Endothelial cell of umbilical vein (primary cell): ENCODE results near the gene PARD3B. TPM values are rescaled to one million over a fixed set of nuclear protein-coding genes. Genes with fewer than 3 reads are reported as not detected.

ENCODE experiments used
- BruUV-seq: library from RNA; stranded (reverse); fragments of 400-500 nt; replicated peaks from 2 replicates; lab custom pipeline; 2021; lab: Mats Ljungman, UMichigan
- CTCF ChIA-PET: fragments of 300-600, 350-600 bp; sonication (Branson Sonifier 250); formaldehyde crosslinking; loops from one replicate; lab custom pipeline; 2021; ENCODE audit warnings: antibody characterized with exemption, inconsistent platforms; lab: Charles Lee
- POLR2A ChIA-PET: fragments of 300-600, 350-600 bp; sonication (Branson Sonifier 250); formaldehyde crosslinking; loops from one replicate; lab custom pipeline; 2021; ENCODE audit warnings: antibody characterized with exemption, inconsistent platforms; lab: Charles Lee
- DNase-seq: peaks from one replicate; pipeline ENCODE4 v3.0.0-alpha.2; 2011; ENCODE audit warnings: low read depth, low spot score
- FAIRE-seq: peaks from 2 replicates; lab custom pipeline; 2011; peaks lifted over from hg19 to GRCh38; lab: Jason Lieb, UNC
- H2AFZ ChIP-seq: 2 replicates; pipeline ENCODE4 v1.6.0; 2012; ENCODE audit warnings: low read depth, low read length, control low read depth, inconsistent platforms
- H3K27ac ChIP-seq: 2 replicates; pipeline ENCODE4 v1.5.1; 2011; ENCODE audit warnings: low read depth, mild to moderate bottlenecking, control low read depth, low read length, moderate library complexity; ENCODE audit not compliant: insufficient read depth
- H3K27me3 ChIP-seq, 2 experiments: 2 replicates each; pipeline versions ENCODE4 v1.6.0 to v1.6.1; 2011; ENCODE audit warnings: low read length in 2 of 2, mixed read lengths in 1 of 2; ENCODE audit not compliant: control insufficient read depth in 2 of 2, insufficient read depth in 2 of 2
- H3K36me3 ChIP-seq, 2 experiments: 2 replicates in 1 of 2; 3 replicates in 1 of 2; pipeline ENCODE4 v1.5.1; 2011; ENCODE audit warnings: low read length in 2 of 2, mild to moderate bottlenecking in 1 of 2, moderate library complexity in 1 of 2; ENCODE audit not compliant: control insufficient read depth in 2 of 2, insufficient read depth in 2 of 2; ENCODE audit errors: extremely low read depth in 1 of 2
- H3K4me1 ChIP-seq: 3 replicates; pipeline ENCODE4 v1.5.1; 2011; ENCODE audit warnings: mild to moderate bottlenecking, low read length; ENCODE audit not compliant: control insufficient read depth, insufficient read depth; ENCODE audit errors: extremely low read depth
- H3K4me2 ChIP-seq: 2 replicates; pipeline ENCODE4 v1.6.1; 2011; ENCODE audit warnings: low read length, control low read depth, mixed read lengths; ENCODE audit not compliant: insufficient read depth
- H3K4me3 ChIP-seq, 3 experiments: fragments of 200-600 bp in 1 of 3; sonication (generic), shearing (Covaris generic) in 1 of 3; replicated peaks in 1 of 3; 2 replicates each; pipeline ENCODE4 v1.5.1; 2011 to 2016; ENCODE audit warnings: control low read depth in 3 of 3, low read length in 3 of 3, mild to moderate bottlenecking in 2 of 3, inconsistent platforms in 1 of 3, low read depth in 1 of 3, moderate library complexity in 1 of 3; ENCODE audit not compliant: insufficient read depth in 1 of 3
- H3K79me2 ChIP-seq: 2 replicates; pipeline ENCODE4 v1.6.0; 2012; ENCODE audit warnings: low read length, inconsistent platforms; ENCODE audit not compliant: control insufficient read depth, insufficient read depth
- H3K9ac ChIP-seq: replicated peaks from 2 replicates; pipeline ENCODE3; 2011; ENCODE audit warnings: low read length, control low read depth; ENCODE audit not compliant: insufficient read depth; ENCODE audit errors: extremely low read depth
- H3K9me1 ChIP-seq: replicated peaks from 3 replicates; pipeline ENCODE4 v1.6.0; 2011; ENCODE audit warnings: mild to moderate bottlenecking, low read length; ENCODE audit not compliant: control insufficient read depth, insufficient read depth; ENCODE audit errors: extremely low read depth
- H3K9me3 ChIP-seq: replicated peaks from 2 replicates; pipeline ENCODE4 v1.5.1; 2012; ENCODE audit warnings: low read length, inconsistent platforms; ENCODE audit not compliant: control insufficient read depth, insufficient read depth
- H4K20me1 ChIP-seq: replicated peaks from 2 replicates; pipeline ENCODE3; 2011; ENCODE audit warnings: mild to moderate bottlenecking, low read length; ENCODE audit not compliant: control insufficient read depth, insufficient read depth; ENCODE audit errors: extremely low read depth
- CTCF ChIP-seq, 2 donors: IDR thresholded peaks; 1 replicate in 1 of 2; 2 replicates in 1 of 2; pipeline ENCODE4 v1.5.1; 2011; ENCODE audit warnings: low read length in 2 of 2, mild to moderate bottlenecking in 2 of 2, moderate library complexity in 2 of 2, control low read depth in 1 of 2, inconsistent platforms in 1 of 2, low read depth in 1 of 2; ENCODE audit not compliant: insufficient read depth in 1 of 2; ENCODE audit errors: extremely low read depth in 1 of 2
- EZH2 ChIP-seq: IDR thresholded peaks from 2 replicates; pipeline ENCODE4 v1.6.1; 2012; ENCODE audit warnings: borderline replicate concordance, low read depth, mild to moderate bottlenecking, moderate library complexity, low read length, inconsistent platforms; ENCODE audit not compliant: severe bottlenecking
- FOS ChIP-seq: IDR thresholded peaks from 2 replicates; pipeline ENCODE4 v1.6.1; 2011; ENCODE audit warnings: mild to moderate bottlenecking, low read length, moderate library complexity, borderline replicate concordance; ENCODE audit not compliant: insufficient read depth
- GATA2 ChIP-seq: IDR thresholded peaks from 2 replicates; pipeline ENCODE4 v1.7.0; 2011; ENCODE audit warnings: low read depth, mild to moderate bottlenecking, moderate library complexity, mixed read lengths, low read length; ENCODE audit not compliant: insufficient read length, insufficient read depth
- JUN ChIP-seq: IDR thresholded peaks from 2 replicates; pipeline ENCODE4 v1.6.1; 2011; ENCODE audit warnings: borderline replicate concordance, low read depth; ENCODE audit not compliant: insufficient read length, insufficient read depth
- MAX ChIP-seq: IDR thresholded peaks from 2 replicates; pipeline ENCODE4 v1.6.1; 2011; ENCODE audit not compliant: insufficient read depth, insufficient read length
- MYC ChIP-seq: IDR thresholded peaks from one replicate; pipeline ENCODE4 v1.6.1; 2011; ENCODE audit warnings: mild to moderate bottlenecking, low read depth, low read length
- POLR2A ChIP-seq: IDR thresholded peaks from 2 replicates; pipeline ENCODE4 v1.6.1; 2012; ENCODE audit warnings: low read depth, mild to moderate bottlenecking, control low read depth, low read length
- POLR2AphosphoS5 ChIP-seq: IDR thresholded peaks from 2 replicates; pipeline ENCODE4 v1.6.1; 2012; ENCODE audit warnings: low read depth, mild to moderate bottlenecking, control low read depth, low read length, moderate library complexity; ENCODE audit not compliant: insufficient read depth
- dilution Hi-C: fragments of 300-500 bp; cut with MboI; formaldehyde crosslinking; loops from one replicate; pipeline ENCODE4 v1.15.0; 2019; ENCODE audit warnings: low sequenced_read_pairs; ENCODE audit not compliant: extremely low pct_ligation_motif_present
- intact Hi-C: fragments of 100-400 bp; cut with micrococcal nuclease; formaldehyde crosslinking; loops from one replicate; pipeline ENCODE4 v1.10.0; 2022
- polyA plus RNA-seq, 4 experiments: library from polyadenylated mRNA; depleted of rRNA in 3 of 4; stranded (reverse) in 3 of 4; unstranded in 1 of 4; fragments of >200 nt; gene quantifications; 2 replicates each; pipeline versions ENCODE4 v1.2.1 to v1.2.3, GENCODE V29; 2011 to 2012; ENCODE audit warnings: missing spikeins in 1 of 4
- total RNA-seq: library from RNA; stranded (reverse); gene quantifications from 2 replicates; pipeline ENCODE4 v1.2.3, GENCODE V29; 2021

Gene PARD3B
- total and polyA plus RNA-seq, 2 donors (not counting 3 experiments of a cell fraction or from before 2014, with no cell fraction given): 2.2 to 30.9 TPM

- H3K9me3 ChIP-seq: no peaks in the 10 kb centered on the region
- H3K79me2 ChIP-seq: no peaks in the 10 kb centered on the region
- H3K9me1 ChIP-seq: no peaks in the 10 kb centered on the region
- H3K9ac ChIP-seq: no peak overlapping the region
- CTCF ChIA-PET: no interaction called here
- BruUV-seq: no TSS peak
- dilution Hi-C loops (no loop called here), intact Hi-C loops (no loop called here)
- no peaks in the 10 kb centered on the region for H3K27me3 ChIP-seq
- FAIRE-seq (no peak), DNase-seq (no peak)
- H3K4me1 ChIP-seq: peaks cover 8% of the 10 kb centered on the region
- H2AFZ ChIP-seq: no peak overlapping the region
- H4K20me1 ChIP-seq: no peaks in the 10 kb centered on the region
- no peaks in the 10 kb centered on the region for H3K36me3 ChIP-seq
- H3K4me3 ChIP-seq: no peak overlapping the region
- POLR2A ChIA-PET: no interaction called here
- H3K4me2 ChIP-seq: no peak overlapping the region
- no peak for TF ChIP-seq POLR2A
- TF ChIP-seq MYC: no peak
- no peak for TF ChIP-seq MAX
- no peak for TF ChIP-seq GATA2
- TF ChIP-seq EZH2: no peak
- no peak for TF ChIP-seq FOS
- no peak for TF ChIP-seq POLR2AphosphoS5
- no peak for TF ChIP-seq JUN
- TF ChIP-seq CTCF (IDR thresholded peaks at IDR 0.05; ENCODE audit: extremely low read depth in 1 of 2, insufficient read depth in 1 of 2, low read depth in 1 of 2, low read length in 2 of 2): no peak
- H3K27ac ChIP-seq: no peak overlapping the region
Observed at GRCh38 chr2:205367331-205367935, 822.2 kb downstream of the PARD3B start.
